K562 (cell line): ENCODE data around the gene PIKFYVE. TPM values are rescaled to one million over a fixed set of nuclear protein-coding genes. Genes with fewer than 3 reads are reported as not detected.

Experiments used
- CXXC5 ChIP-seq: fragments of 250-450 bp; sonication (Bioruptor Pico); IDR thresholded peaks from 2 replicates; pipeline ENCODE4 v1.8.0; 2022; ENCODE audit warnings: inconsistent platforms, mild to moderate bottlenecking, moderate library complexity
- KAT7 ChIP-seq: sonication (generic); formaldehyde crosslinking; IDR thresholded peaks from 2 replicates; pipeline ENCODE4 v1.8.0; 2022; ENCODE audit warnings: missing genetic modification reagents, mild to moderate bottlenecking, borderline replicate concordance
- NR1H2 ChIP-seq: sonication (generic); formaldehyde crosslinking; IDR thresholded peaks from 2 replicates; pipeline ENCODE4 v1.4.0; 2020; ENCODE audit warnings: mild to moderate bottlenecking, missing genetic modification reagents
- PURB ChIP-seq: sonication (generic); formaldehyde crosslinking; IDR thresholded peaks from 2 replicates; pipeline ENCODE4 v1.9.0; 2021; ENCODE audit warnings: low read depth, mild to moderate bottlenecking, missing genetic modification reagents
- RFX5 ChIP-seq: IDR thresholded peaks from 2 replicates; pipeline ENCODE4 v1.6.1; 2011; ENCODE audit warnings: low read depth, mild to moderate bottlenecking, improper control_type of control experiment, low read length
- SMAD2 ChIP-seq: fragments of 150-350 bp; IDR thresholded peaks from 2 replicates; pipeline ENCODE4 v1.6.1; 2014; ENCODE audit warnings: low read depth, mild to moderate bottlenecking, low read length
- TARDBP ChIP-seq: fragments of 450-650 bp; IDR thresholded peaks from 2 replicates; pipeline ENCODE4 v1.6.1; 2016
- ZNF146 ChIP-seq: IDR thresholded peaks from one replicate; pipeline ENCODE4 v1.6.1; 2018; ENCODE audit warnings: missing compliant biosample characterization; ENCODE audit not compliant: unreplicated experiment
- ZNF444 ChIP-seq: fragments of 250-450 bp; sonication (Bioruptor Pico); IDR thresholded peaks from 2 replicates; pipeline ENCODE4 v1.4.0; 2020; ENCODE audit warnings: mild to moderate bottlenecking, moderate library complexity
- polyA plus RNA-seq, 8 experiments: library from polyadenylated mRNA; depleted of rRNA in 4 of 8; stranded (reverse) in 5 of 8; unstranded in 3 of 8; fragments of >200 nt; fragmentation: Nextera tagmentation in 2 of 8; fragmentation: Illumina TruSeq in 1 of 8; extraction: Ambion mirVana in 2 of 8; extraction: Trizol in 1 of 8; gene quantifications; 2 replicates each; pipeline versions ENCODE4 v1.2.1 to v1.2.3, GENCODE V29; 2011 to 2014; ENCODE audit warnings: inconsistent platforms in 1 of 8, missing spikeins in 1 of 8
- total RNA-seq, 7 experiments: library from RNA; depleted of rRNA in 6 of 7; stranded (reverse); fragments of >200 nt in 6 of 7; fragmentation: Illumina TruSeq in 2 of 7; extraction: Trizol in 2 of 7; gene quantifications; 2 replicates each; pipeline versions ENCODE4 v1.2.1 to v1.2.3, GENCODE V29; 2011 to 2021; ENCODE audit warnings: low replicate concordance in 1 of 7
- TF ChIP-seq, protein P1 (sequence below), 2 experiments: fragments of 450-650 bp; IDR thresholded peaks; 2 replicates each; pipeline ENCODE4 v1.6.1; 2016; ENCODE audit warnings: mild to moderate bottlenecking in 2 of 2, borderline replicate concordance in 1 of 2, low read depth in 1 of 2, moderate library complexity in 1 of 2
- TF ChIP-seq, protein P2 (sequence below): sonication (generic); formaldehyde crosslinking; IDR thresholded peaks from 2 replicates; pipeline ENCODE4 v1.8.0; 2022; ENCODE audit warnings: missing genetic modification reagents, mild to moderate bottlenecking, borderline replicate concordance
- TF ChIP-seq, protein P3 (sequence below): fragments of 250-450 bp; sonication (Bioruptor Pico); IDR thresholded peaks from 2 replicates; pipeline ENCODE4 v1.8.0; 2022; ENCODE audit warnings: moderate library complexity, mild to moderate bottlenecking, inconsistent platforms
- TF ChIP-seq, protein P4 (sequence below): fragments of 450-650 bp; IDR thresholded peaks from 2 replicates; pipeline ENCODE4 v1.7.0; 2016; ENCODE audit warnings: borderline replicate concordance

Gene PIKFYVE
- total and polyA plus RNA-seq, 9 of the 15 experiments (the other 6 are each of a cell fraction or from before 2014, with no cell fraction given), result 3.6 to 25.6 (median 16.7) TPM

DNA sequence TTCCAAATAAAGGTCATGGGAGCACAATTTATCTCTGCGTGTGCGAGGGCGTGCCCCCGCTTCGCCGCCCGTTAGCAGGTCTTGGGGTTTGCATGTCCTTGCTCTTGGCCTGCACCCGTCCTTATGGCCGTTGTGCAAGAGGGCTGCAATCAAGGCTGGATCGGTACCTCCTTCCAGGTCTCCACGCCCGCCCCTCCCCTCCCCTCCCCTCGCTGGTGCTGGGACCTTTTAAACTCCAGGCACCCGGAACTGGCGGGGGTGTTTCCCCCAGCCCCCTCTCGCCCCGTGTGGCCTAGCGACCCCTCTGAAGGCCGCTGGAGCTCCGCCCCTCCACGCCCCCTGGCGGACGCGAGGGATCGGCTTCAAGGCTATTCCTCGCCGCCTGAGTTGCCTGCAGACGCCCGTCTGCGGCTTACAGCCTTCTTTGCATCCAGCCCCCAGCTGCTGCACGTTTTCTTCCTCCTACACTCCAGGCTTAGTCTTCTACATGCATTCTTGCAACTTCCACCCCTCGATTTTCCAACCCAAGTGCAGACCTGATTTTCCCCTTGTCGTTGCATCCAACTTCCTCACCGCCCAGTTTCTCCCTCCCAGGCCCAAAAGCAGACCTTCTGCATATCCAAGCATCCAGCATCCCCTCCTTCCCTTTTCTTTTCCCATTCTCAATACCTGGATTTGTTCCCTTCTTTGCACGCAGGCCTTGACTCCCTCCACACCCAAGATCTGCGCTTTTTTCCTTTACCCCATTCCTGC is 11.8 kb upstream of the PIKFYVE start (continued):
- TF ChIP-seq, protein P1, sequence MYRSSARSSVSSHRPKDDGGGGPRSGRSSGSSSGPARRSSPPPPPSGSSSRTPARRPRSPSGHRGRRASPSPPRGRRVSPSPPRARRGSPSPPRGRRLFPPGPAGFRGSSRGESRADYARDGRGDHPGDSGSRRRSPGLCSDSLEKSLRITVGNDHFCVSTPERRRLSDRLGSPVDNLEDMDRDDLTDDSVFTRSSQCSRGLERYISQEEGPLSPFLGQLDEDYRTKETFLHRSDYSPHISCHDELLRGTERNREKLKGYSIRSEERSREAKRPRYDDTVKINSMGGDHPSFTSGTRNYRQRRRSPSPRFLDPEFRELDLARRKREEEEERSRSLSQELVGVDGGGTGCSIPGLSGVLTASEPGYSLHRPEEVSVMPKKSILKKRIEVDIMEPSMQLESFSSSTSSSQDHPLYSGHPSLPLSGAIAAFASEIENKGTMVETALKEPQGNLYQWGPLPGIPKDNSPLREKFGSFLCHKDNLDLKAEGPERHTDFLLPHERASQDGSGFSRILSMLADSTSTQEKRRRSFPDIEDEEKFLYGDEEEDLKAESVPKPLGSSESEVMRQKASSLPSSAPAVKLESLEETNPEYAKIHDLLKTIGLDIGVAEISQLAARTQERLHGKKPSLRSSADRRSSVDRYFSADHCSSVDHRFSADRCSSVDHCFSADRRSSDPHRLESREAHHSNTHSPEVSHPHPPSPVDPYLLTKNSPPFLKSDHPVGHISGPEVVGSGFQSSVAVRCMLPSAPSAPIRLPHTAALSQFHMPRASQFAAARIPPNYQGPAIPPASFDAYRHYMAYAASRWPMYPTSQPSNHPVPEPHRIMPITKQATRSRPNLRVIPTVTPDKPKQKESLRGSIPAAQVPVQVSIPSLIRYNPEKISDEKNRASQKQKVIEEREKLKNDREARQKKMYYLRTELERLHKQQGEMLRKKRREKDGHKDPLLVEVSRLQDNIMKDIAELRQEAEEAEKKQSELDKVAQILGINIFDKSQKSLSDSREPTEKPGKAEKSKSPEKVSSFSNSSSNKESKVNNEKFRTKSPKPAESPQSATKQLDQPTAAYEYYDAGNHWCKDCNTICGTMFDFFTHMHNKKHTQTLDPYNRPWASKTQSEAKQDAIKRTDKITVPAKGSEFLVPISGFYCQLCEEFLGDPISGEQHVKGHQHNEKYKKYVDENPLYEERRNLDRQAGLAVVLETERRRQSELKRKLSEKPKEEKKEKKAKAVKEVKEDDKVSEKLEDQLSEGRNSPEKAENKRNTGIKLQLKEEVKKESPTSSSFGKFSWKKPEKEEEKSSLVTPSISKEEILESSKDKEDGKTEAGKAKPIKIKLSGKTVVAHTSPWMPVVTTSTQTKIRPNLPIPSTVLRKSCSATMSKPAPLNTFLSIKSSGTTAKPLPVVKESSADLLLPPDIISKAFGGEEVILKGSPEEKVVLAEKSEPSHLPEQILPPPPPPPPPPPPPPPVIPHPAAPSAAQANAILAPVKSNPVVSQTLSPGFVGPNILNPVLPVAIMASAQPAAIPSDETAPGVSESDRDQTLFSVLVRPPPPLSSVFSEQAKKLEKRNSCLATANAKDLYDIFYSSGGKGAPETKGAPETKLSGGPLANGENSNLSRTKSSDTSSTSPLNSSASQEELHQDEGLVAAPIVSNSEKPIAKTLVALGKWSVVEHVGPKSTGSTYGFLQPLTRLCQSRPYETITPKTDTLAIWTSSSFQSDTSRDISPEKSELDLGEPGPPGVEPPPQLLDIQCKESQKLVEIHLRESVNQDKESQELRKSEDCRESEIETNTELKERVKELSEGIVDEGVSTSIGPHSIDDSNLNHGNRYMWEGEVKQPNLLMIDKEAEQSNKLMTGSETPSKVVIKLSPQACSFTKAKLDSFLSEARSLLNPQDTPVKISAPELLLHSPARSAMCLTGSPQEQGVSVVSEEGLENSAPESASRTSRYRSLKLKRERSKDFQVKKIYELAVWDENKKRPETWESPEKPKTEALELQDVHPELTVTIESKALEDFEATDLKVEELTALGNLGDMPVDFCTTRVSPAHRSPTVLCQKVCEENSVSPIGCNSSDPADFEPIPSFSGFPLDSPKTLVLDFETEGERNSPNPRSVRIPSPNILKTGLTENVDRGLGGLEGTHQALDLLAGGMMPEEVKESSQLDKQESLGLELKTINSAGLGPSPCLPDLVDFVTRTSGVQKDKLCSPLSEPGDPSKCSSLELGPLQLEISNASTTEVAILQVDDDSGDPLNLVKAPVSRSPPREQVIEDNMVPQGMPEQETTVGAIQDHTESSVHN (IDR thresholded peaks at IDR 0.05; ENCODE audit: borderline replicate concordance in 1 of 2, low read depth in 1 of 2), result no peak
- TF ChIP-seq, protein P2, sequence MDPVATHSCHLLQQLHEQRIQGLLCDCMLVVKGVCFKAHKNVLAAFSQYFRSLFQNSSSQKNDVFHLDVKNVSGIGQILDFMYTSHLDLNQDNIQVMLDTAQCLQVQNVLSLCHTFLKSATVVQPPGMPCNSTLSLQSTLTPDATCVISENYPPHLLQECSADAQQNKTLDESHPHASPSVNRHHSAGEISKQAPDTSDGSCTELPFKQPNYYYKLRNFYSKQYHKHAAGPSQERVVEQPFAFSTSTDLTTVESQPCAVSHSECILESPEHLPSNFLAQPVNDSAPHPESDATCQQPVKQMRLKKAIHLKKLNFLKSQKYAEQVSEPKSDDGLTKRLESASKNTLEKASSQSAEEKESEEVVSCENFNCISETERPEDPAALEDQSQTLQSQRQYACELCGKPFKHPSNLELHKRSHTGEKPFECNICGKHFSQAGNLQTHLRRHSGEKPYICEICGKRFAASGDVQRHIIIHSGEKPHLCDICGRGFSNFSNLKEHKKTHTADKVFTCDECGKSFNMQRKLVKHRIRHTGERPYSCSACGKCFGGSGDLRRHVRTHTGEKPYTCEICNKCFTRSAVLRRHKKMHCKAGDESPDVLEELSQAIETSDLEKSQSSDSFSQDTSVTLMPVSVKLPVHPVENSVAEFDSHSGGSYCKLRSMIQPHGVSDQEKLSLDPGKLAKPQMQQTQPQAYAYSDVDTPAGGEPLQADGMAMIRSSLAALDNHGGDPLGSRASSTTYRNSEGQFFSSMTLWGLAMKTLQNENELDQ (CRISPR knock-in tag), result no peak
- TF ChIP-seq, protein P3, sequence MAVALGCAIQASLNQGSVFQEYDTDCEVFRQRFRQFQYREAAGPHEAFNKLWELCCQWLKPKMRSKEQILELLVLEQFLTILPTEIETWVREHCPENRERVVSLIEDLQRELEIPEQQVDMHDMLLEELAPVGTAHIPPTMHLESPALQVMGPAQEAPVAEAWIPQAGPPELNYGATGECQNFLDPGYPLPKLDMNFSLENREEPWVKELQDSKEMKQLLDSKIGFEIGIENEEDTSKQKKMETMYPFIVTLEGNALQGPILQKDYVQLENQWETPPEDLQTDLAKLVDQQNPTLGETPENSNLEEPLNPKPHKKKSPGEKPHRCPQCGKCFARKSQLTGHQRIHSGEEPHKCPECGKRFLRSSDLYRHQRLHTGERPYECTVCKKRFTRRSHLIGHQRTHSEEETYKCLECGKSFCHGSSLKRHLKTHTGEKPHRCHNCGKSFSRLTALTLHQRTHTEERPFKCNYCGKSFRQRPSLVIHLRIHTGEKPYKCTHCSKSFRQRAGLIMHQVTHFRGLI, result no peak
- no peak for TF ChIP-seq SMAD2
- TF ChIP-seq, protein P4, sequence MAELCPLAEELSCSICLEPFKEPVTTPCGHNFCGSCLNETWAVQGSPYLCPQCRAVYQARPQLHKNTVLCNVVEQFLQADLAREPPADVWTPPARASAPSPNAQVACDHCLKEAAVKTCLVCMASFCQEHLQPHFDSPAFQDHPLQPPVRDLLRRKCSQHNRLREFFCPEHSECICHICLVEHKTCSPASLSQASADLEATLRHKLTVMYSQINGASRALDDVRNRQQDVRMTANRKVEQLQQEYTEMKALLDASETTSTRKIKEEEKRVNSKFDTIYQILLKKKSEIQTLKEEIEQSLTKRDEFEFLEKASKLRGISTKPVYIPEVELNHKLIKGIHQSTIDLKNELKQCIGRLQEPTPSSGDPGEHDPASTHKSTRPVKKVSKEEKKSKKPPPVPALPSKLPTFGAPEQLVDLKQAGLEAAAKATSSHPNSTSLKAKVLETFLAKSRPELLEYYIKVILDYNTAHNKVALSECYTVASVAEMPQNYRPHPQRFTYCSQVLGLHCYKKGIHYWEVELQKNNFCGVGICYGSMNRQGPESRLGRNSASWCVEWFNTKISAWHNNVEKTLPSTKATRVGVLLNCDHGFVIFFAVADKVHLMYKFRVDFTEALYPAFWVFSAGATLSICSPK, result no peak
- TF ChIP-seq ZNF444, result no peak
- peak; percentile 94 for TF ChIP-seq CXXC5 (CRISPR knock-in tag)
- no peak for TF ChIP-seq PURB (CRISPR knock-in tag)
- TF ChIP-seq TARDBP, result no peak
- no peak for TF ChIP-seq RFX5
- no peak for TF ChIP-seq NR1H2 (CRISPR knock-in tag)
- TF ChIP-seq KAT7, result no peak
- no peak for TF ChIP-seq ZNF146
